CD4-positive, alpha-beta T cell treated with Interleukin-4 for 1 hour (primary cell): ENCODE results near the gene PLA2G15.

Source experiments
- DNase-seq, 2 donors: peaks; one replicate each; pipeline ENCODE4 v3.0.0-alpha.2; 2020 to 2022

Gene PLA2G15

GRCh38 chr16:68233085-68233834 is 11.9 kb upstream of the PLA2G15 start:
- DNase-seq, result no peak

- no peak for DNase-seq
These were observed 11.4 kb upstream of the PLA2G15 start for GRCh38 chr16:68233835-68234187.

GRCh38 chr16:68234188-68235107 is 10.7 kb upstream of the PLA2G15 start:
- DNase-seq, result no peak

- no peak for DNase-seq
These were observed 9.9 kb upstream of the PLA2G15 start for GRCh38 chr16:68235108-68235886.

GRCh38 chr16:68235887-68236136 is 9.4 kb upstream of the PLA2G15 start, which contains the start of gene ESRP2:
TSS of gene ESRP2 (minus strand) at chr16:68236127. CDS start at chr16:68236045, 82 bp downstream.
- DNase-seq, result no peak

GRCh38 chr16:68236137-68236825 is 8.9 kb upstream of the PLA2G15 start:
- DNase-seq, result peak; percentile 42 to 58

GRCh38 chr16:68236826-68237242 is 8.3 kb upstream of the PLA2G15 start:
- no peak for DNase-seq

GRCh38 chr16:68237243-68238028 is 7.7 kb upstream of the PLA2G15 start:
- DNase-seq, result peak; percentile 89 to 93

- DNase-seq, result no peak
These were observed 7.2 kb upstream of the PLA2G15 start for GRCh38 chr16:68238029-68238345.

GRCh38 chr16:68242085-68242484 is 3.1 kb upstream of the PLA2G15 start:
- DNase-seq, result no peak

GRCh38 chr16:68242926-68243858 is 2.0 kb upstream of the PLA2G15 start:
- no peak for DNase-seq

- no peak for DNase-seq
These were observed 681 bp upstream of the PLA2G15 start for GRCh38 chr16:68244481-68244902.

GRCh38 chr16:68246121-68246520 is 948 bp downstream of the PLA2G15 start:
- no peak for DNase-seq

- no peak for DNase-seq
These were observed 1.5 kb downstream of the PLA2G15 start for GRCh38 chr16:68246666-68247065.

- DNase-seq, result peak in 1 of 2 donors; percentile 34
These were observed 2.2 kb downstream of the PLA2G15 start for GRCh38 chr16:68247400-68247799.

- no peak for DNase-seq
These were observed 2.8 kb downstream of the PLA2G15 start for GRCh38 chr16:68247932-68248331.

GRCh38 chr16:68249371-68249770 is 4.2 kb downstream of the PLA2G15 start:
- DNase-seq, result no peak

- DNase-seq, result no peak
These were observed 5.8 kb downstream of the PLA2G15 start for GRCh38 chr16:68250951-68251350.

- no peak for DNase-seq
These were observed 6.7 kb downstream of the PLA2G15 start for GRCh38 chr16:68251832-68252231.

GRCh38 chr16:68252383-68252782 is 7.2 kb downstream of the PLA2G15 start:
- no peak for DNase-seq

- no peak for DNase-seq
These were observed 8.5 kb downstream of the PLA2G15 start for GRCh38 chr16:68253721-68254120.
